Activated CD4-positive, alpha-beta T cell treated with anti-CD3 and anti-CD28 coated beads, Interleukin-2, amount 10 ng/mL, durations not matched to agents 24 days and 14 days (primary cell): ENCODE data around the gene CKS1B. TPM values are rescaled to one million over a fixed set of nuclear protein-coding genes. Genes with fewer than 3 reads are reported as not detected.
A peak's percentile ranks its signal among the peaks of the same experiment; 100 is the strongest.

ENCODE experiments used
- DNase-seq: peaks from one replicate; pipeline ENCODE4 v3.0.0; 2022
- H3K27ac Mint-ChIP-seq: one replicate; pipeline ENCODE4 v1.8.0; 2022; ENCODE audit warnings: mild to moderate bottlenecking, mixed read lengths
- H3K27me3 Mint-ChIP-seq: one replicate; pipeline ENCODE4 v1.8.0; 2022; ENCODE audit warnings: mixed read lengths
- H3K36me3 Mint-ChIP-seq: one replicate; pipeline ENCODE4 v1.8.0; 2022; ENCODE audit warnings: low read depth, mild to moderate bottlenecking, mixed read lengths
- H3K4me1 Mint-ChIP-seq: one replicate; pipeline ENCODE4 v1.8.0; 2021; ENCODE audit warnings: mixed read lengths
- H3K4me3 Mint-ChIP-seq: one replicate; pipeline ENCODE4 v1.8.0; 2022; ENCODE audit warnings: mild to moderate bottlenecking, moderate library complexity, mixed read lengths
- H3K9me3 Mint-ChIP-seq: one replicate; pipeline ENCODE4 v1.8.0; 2021; ENCODE audit warnings: mixed read lengths
- intact Hi-C: fragments of 100-400 bp; cut with micrococcal nuclease; formaldehyde crosslinking; loops from one replicate; pipeline ENCODE4 v1.15.1; 2023
- total RNA-seq: library from RNA; stranded (reverse); gene quantifications from 2 replicates; pipeline ENCODE4 v1.2.3, GENCODE V29; 2022

CKS1B gene
- total RNA-seq, 1 donor from 2014 or later = 181 TPM

DNA sequence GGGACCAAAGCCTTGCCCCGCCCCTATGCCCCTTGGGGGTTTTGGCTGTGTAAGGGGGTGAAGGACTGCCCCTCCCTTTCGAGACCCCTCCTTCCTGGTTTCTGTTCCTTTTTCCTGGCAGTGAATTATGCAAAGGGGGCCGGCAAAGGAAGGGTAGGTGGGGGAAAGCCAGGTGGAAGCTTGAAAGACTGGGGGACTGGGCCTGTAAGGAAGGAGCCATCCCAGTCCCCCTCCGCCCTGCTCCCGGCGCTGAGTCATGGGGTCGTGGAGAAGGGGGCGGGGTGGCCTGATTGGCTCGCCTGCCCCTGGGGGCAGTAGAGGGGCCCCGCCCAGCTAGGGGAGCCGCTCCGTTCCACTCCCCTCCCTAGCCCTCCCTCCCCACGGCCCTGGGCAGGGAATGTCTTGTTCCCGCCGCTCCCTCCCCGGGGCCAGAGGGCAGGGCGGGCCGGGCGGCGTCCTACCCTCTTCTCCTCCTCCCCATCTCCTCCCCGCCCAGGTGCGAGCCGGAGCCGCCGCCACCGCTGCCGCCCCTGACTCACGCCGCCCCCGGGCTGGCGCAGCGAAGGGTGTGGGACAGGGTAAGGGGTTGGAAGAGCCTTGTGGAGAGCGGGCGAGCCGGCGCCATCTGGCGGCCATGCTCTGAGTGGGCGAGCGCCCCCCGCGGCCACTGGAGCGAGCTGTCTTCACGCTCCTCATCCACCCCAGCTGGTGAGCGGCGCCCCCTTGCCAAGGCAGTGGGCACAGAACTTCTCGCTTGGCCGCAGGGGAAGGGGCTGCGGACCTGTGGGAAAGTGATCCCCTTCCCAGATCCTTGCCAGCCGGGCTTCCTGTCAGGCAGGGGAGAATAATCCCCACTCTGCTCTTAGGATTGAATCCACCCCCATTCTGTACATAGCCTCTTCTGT lies 42.8 kb downstream of the CKS1B start:
- Mint-ChIP-seq H3K36me3 (peaks cover 65% of the 10 kb centered on the region), H3K9me3 (no peaks in the 10 kb centered on the region), H3K27ac (peak overlapping the region; percentile 37), H3K4me3 (peak overlapping the region; percentile 78), H3K27me3 (no peaks in the 10 kb centered on the region), H3K4me1 (peaks cover 52% of the 10 kb centered on the region)
- DNase-seq = peak; percentile 96
- intact Hi-C loops = loop anchor here (1.0 to 2.0 kb wide), 8 partner anchors 8 to 81 kb away; partner anchors contain the start of genes CKS1B, PMVK and PYGO2

DNA sequence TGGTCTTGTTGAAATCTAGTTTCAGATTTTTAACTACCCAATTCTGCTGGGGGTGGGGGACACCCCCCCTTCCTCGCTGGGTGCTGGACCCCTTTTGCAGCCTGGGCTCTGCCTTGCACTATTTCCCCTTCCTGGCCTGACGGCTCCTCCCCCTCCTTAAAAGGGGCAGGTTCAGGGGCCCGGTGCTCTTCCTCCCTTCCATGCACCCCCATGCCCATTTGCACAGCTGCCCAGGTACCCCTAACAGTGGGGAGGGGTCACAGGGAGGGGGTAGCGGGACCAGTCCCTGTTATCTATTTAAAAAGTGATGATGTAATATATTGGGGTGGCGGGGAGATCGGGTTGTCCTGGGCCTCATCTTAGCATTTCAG lies 43.5 kb downstream of the CKS1B start:
- H3K4me1 Mint-ChIP-seq = peaks cover 48% of the 10 kb centered on the region

DNA sequence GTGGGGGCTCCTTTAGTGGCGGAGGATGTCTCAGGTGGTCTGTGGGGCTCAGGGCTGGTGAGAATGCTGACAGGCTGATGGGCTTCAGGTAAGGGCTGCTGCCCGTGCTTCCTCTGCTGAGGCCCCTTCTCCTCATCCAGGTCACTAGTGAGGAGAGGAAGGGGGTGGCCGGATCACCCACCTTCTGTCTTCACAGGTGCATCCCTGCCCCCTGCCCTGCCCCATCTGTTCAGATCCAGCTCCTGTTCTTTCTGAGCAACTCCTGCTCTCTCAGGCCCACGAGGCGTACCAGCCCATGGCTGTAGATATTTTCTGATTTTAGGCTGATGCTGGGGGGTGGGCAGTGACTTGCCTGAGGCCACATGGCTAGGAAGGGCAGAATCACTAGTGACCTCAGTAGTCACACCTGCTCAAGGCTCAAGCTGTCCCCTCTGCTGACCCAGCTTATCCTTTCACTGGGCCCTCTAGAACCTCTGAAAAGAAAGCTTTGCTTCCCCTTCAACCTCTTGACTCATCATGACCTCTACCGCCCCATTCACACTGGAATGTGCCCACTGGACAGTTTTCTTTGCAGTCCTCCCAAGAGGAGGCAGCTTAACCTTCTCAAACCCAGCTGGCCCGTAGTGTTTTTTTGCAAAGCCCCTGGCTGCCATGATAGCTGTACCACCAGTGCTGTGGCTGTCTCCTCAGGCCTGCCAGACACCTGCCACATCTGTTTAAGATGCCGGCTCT lies 44.3 kb downstream of the CKS1B start:
- Mint-ChIP-seq H3K36me3 (peaks cover 53% of the 10 kb centered on the region), H3K9me3 (no peaks in the 10 kb centered on the region), H3K27me3 (no peaks in the 10 kb centered on the region), H3K4me1 (peaks cover 41% of the 10 kb centered on the region), H3K4me3 (no peak overlapping the region), H3K27ac (peak overlapping the region; percentile 48)
- intact Hi-C loops = no loop called here
- DNase-seq = no peak

More for the DNA sequence above, 43.5 kb downstream of the CKS1B start:
- intact Hi-C loops = loop anchor here (1.0 to 2.0 kb wide), 8 partner anchors 9 to 82 kb away; partner anchors contain the start of genes CKS1B, PMVK and PYGO2
- H3K36me3 Mint-ChIP-seq = peaks cover 59% of the 10 kb centered on the region
- H3K4me3 Mint-ChIP-seq = peak overlapping the region; percentile 78
- no peaks in the 10 kb centered on the region for H3K9me3 Mint-ChIP-seq
- no peak for DNase-seq
- no peak overlapping the region for H3K27ac Mint-ChIP-seq
- H3K27me3 Mint-ChIP-seq = no peaks in the 10 kb centered on the region

DNA sequence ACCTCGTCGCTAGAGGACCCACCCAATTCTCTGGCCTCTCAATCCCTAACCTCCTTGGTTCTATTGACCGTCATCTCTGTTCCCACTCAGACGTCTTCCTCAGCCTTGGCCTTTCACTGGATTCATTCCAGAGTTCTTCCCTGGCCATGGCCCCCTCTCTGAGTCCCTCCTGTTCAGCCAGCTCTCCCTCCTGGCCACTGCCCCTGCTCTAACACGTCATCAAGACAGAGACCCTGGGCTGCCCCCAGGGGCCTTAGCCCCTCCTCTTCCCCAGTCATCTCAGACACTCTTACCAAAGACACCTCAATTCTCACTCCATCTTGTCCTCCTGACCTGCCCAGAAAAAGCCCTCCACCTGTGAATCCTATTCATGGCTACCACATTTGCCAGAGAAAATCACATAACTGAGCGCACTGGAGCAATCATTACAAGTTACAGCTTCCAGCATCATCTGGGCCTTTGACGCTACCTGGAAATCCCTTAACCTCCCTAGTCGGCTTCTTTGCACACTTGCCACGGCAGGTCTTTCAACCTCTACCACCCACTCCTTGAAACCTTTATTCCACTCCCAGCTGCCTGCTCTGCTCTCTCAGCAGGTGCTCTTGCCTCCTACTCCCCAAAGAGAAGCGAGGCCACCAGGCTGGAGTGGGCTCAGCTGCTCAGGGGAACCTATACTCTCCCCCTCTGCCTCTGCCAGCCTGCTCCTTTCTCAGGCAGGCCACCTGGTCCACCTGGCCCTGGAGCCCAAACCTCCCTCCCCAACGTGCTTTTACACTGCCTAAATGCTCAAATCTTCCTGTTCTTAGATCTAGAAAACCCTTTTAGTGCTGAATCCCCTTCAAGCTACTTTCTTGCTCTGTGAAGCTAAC lies 45.1 kb downstream of the CKS1B start:
- no peaks in the 10 kb centered on the region for H3K9me3 Mint-ChIP-seq
- no peak for DNase-seq
- intact Hi-C loops = no loop called here

DNA sequence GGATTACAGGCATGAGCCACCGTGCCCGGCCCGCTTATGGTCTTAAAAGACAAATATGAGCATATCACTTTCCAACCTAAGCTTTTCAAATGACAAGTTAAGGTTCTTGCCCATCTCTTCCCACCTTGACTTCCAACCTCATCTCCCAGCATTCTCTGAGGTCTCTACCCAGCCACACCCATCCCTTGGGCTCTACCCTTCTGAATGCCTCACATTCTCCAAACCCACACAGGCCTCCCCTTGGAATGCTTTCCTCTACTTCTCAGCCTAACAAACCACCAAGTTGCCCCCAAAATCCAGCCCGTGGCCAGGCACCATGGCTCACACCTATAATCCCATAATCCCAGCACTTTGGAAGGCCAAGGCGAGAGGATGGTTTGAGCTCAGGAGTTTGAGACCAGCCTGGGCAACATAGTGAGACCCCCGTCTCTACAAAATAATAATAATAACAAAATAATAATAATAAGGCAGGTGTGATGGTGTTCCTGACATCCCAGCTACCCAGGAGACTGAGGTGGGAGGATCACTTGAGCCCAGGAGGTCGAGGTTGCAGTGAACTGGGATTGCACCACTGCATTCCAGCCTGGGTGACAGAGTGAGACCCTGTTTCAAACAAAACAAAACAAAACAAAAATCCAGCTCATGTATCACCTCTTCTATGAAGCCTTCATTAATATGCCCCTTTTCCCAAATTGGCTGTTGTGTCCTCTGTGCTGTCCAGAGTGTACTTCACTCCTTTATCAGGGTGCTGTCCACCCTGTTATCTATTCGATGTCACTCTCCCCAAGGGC lies 47.9 kb downstream of the CKS1B start:
- intact Hi-C loops = no loop called here
- no peak for DNase-seq
- Mint-ChIP-seq H3K4me1 (peaks cover 19% of the 10 kb centered on the region), H3K4me3 (no peak overlapping the region), H3K36me3 (peaks cover 29% of the 10 kb centered on the region), H3K27ac (peak overlapping the region; percentile 60), H3K27me3 (no peaks in the 10 kb centered on the region), H3K9me3 (no peaks in the 10 kb centered on the region)

More for the DNA sequence above, 45.1 kb downstream of the CKS1B start:
- H3K36me3 Mint-ChIP-seq = peaks cover 45% of the 10 kb centered on the region
- H3K27me3 Mint-ChIP-seq = no peaks in the 10 kb centered on the region
- peaks cover 35% of the 10 kb centered on the region for H3K4me1 Mint-ChIP-seq
- H3K4me3 Mint-ChIP-seq = no peak overlapping the region
- peak overlapping the region; percentile 48 for H3K27ac Mint-ChIP-seq

DNA sequence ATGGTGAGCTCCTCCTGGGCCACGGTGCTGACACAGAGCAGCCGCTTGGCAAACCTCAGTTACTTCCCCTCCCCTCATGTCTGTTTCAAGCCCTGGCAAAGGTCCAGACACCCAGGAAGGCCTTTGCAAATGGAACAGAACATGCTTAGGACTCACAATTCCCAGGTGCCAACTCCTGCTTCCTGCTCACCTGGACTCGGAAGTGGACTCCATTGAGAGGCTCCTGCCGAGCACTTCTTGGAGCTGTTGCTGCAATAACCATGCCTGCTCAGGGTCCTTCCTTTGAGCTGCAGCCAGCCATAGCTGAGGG lies 48.4 kb downstream of the CKS1B start:
- Mint-ChIP-seq H3K27ac (peak overlapping the region; percentile 60), H3K4me1 (peaks cover 19% of the 10 kb centered on the region), H3K27me3 (no peaks in the 10 kb centered on the region), H3K9me3 (no peaks in the 10 kb centered on the region), H3K4me3 (no peak overlapping the region), H3K36me3 (peaks cover 25% of the 10 kb centered on the region)
- no peak for DNase-seq
- intact Hi-C loops = no loop called here

DNA sequence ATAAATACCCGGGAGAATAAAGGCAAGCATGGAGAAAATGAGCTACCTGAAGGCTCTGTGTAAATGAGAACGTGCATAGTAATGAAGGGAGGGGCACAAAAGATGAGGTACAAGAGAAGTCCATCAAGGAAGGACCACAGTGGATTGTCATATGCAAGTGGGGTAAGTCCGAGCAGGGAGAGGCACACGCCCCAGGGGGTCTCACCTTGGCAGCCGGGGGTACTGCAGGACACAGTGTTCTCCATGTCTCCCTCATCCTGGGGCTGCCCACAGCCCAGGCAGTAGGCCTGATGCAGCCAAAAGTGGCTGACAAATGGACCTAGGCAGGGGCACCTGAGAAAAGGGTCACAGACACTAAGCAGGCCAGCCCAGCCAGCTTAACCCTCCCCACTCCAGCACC lies 49.1 kb downstream of the CKS1B start:
- no peak for DNase-seq
- Mint-ChIP-seq H3K27me3 (no peaks in the 10 kb centered on the region), H3K4me1 (peaks cover 19% of the 10 kb centered on the region), H3K27ac (no peak overlapping the region), H3K9me3 (no peaks in the 10 kb centered on the region), H3K36me3 (peaks cover 23% of the 10 kb centered on the region), H3K4me3 (no peak overlapping the region)
- intact Hi-C loops = no loop called here

DNA sequence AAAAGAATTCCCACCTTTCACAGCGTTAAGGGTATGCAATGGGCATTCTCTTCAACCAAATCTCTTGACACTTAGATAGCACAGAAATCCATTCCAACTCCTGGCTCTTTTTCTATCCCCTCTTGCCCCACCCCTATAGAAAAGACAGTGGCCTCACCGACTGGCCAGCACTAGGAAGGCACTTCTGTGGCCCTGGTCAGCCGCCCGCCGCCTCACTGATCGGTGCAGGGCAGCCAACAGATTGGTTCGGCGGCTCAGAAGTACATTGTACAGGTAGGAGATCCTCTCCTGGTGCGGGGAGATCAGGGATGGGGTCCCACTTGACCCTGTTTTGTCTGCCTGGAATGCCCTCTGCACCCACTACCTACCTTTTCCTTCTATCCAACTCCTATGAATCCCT lies 49.8 kb downstream of the CKS1B start:
- intact Hi-C loops = no loop called here
- no peak for DNase-seq
- no peak overlapping the region for H3K4me3 Mint-ChIP-seq
- peaks cover 2% of the 10 kb centered on the region for H3K27me3 Mint-ChIP-seq
- H3K27ac Mint-ChIP-seq = no peak overlapping the region
- H3K36me3 Mint-ChIP-seq = peaks cover 17% of the 10 kb centered on the region
- H3K9me3 Mint-ChIP-seq = no peaks in the 10 kb centered on the region
- peaks cover 14% of the 10 kb centered on the region for H3K4me1 Mint-ChIP-seq

DNA sequence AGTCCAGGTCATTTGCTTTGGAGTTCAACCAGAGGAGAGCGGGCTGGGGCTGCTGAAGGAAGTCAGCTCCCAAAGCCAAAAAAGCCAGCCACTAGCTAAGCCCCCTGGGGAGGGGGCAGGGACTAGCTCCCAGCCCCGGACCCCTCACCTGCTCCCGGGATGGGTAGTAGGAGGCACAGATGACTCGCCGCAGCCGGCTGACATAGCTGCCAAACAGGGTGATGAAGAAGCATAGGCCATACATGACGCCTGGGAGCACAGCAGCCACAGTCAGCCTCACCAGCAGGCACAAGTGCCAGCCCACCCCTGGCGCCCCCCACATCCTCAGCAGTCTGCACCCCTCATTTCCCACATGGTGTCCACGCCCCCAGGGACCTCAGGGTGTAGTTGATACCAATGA lies 51.7 kb downstream of the CKS1B start:
- peaks cover 6% of the 10 kb centered on the region for H3K36me3 Mint-ChIP-seq
- no peaks in the 10 kb centered on the region for H3K9me3 Mint-ChIP-seq
- H3K4me1 Mint-ChIP-seq = peaks cover 5% of the 10 kb centered on the region
- no peak overlapping the region for H3K4me3 Mint-ChIP-seq
- H3K27me3 Mint-ChIP-seq = peaks cover 2% of the 10 kb centered on the region
- DNase-seq = no peak
- no peak overlapping the region for H3K27ac Mint-ChIP-seq
- intact Hi-C loops = no loop called here

DNA sequence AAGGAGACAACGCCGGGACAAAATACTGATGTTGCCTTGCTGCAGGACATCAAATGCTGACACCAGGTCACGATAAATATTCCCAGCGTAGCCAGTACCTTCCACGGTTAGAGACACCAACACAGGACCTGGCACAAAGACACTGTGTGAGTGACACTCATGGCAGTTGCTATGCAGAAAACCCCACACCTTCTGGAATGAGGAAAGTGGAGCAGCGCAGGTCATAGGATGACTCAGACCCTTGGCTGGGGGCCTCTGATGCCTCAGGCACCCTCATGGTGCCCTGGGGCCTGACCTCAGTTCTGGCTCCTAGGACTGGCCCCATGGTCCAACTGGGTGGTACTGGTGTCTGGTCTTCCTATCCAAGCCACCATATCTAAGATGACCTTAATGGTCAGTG lies 52.1 kb downstream of the CKS1B start:
- no peaks in the 10 kb centered on the region for H3K9me3 Mint-ChIP-seq
- H3K27ac Mint-ChIP-seq = no peak overlapping the region
- no peak for DNase-seq
- peaks cover 2% of the 10 kb centered on the region for H3K27me3 Mint-ChIP-seq
- intact Hi-C loops = no loop called here
- H3K4me1 Mint-ChIP-seq = peaks cover 3% of the 10 kb centered on the region
- no peak overlapping the region for H3K4me3 Mint-ChIP-seq
- peaks cover 5% of the 10 kb centered on the region for H3K36me3 Mint-ChIP-seq
